Panc1 (cell line): ENCODE results near the gene UGT1A3.

ENCODE experiments used
- CTCF ChIP-seq: fragments of 450-650 bp; IDR thresholded peaks from 2 replicates; pipeline ENCODE4 v1.5.1; 2017; ENCODE audit warnings: mild to moderate bottlenecking
- POLR2AphosphoS5 ChIP-seq: IDR thresholded peaks from 2 replicates; pipeline ENCODE4 v1.6.1; 2012; ENCODE audit warnings: mild to moderate bottlenecking, low read depth, low read length, moderate library complexity
- REST ChIP-seq, 2 experiments: IDR thresholded peaks; 2 replicates each; pipeline ENCODE4 v1.6.1; 2011 to 2012; ENCODE audit warnings: low read depth in 2 of 2, control low read depth in 1 of 2, low read length in 1 of 2, mild to moderate bottlenecking in 1 of 2, moderate library complexity in 1 of 2; ENCODE audit not compliant: insufficient read depth in 1 of 2
- SIN3A ChIP-seq: IDR thresholded peaks from 2 replicates; pipeline ENCODE4 v1.6.1; 2012; ENCODE audit warnings: low read depth, mild to moderate bottlenecking, low read length, moderate library complexity, borderline replicate concordance; ENCODE audit not compliant: insufficient read depth
- TCF7L2 ChIP-seq: IDR thresholded peaks from 2 replicates; pipeline ENCODE4 v1.6.1; 2011; ENCODE audit warnings: mild to moderate bottlenecking, low read depth, low read length, inconsistent platforms

GRCh38 chr2:233718552-233718951 lies 10.3 kb upstream of the UGT1A3 start, which contains the start of gene UGT1A4:
- TF ChIP-seq CTCF (no peak), POLR2AphosphoS5 (no peak), REST (IDR thresholded peaks at IDR 0.05; ENCODE audit: insufficient read depth in 1 of 2, low read depth in 2 of 2, low read length in 1 of 2) (no peak), SIN3A (no peak), TCF7L2 (no peak)
